Ectodermal cell (in vitro differentiated cells): ENCODE measurements around the gene API5.

Experiments
- H3K27ac ChIP-seq: 2 replicates; pipeline ENCODE4 v1.7.0; 2013; ENCODE audit warnings: mild to moderate bottlenecking, low read depth, low read length; ENCODE audit not compliant: insufficient read depth, poor library complexity, severe bottlenecking
- H3K27me3 ChIP-seq: 2 replicates; pipeline ENCODE4 v1.7.0; 2013; ENCODE audit warnings: mild to moderate bottlenecking, low read length; ENCODE audit not compliant: insufficient read depth, control insufficient read depth, poor library complexity, severe bottlenecking
- H3K36me3 ChIP-seq: one replicate; pipeline ENCODE4 v1.7.0; 2013; ENCODE audit warnings: low read length; ENCODE audit not compliant: control insufficient read depth, insufficient read depth
- H3K4me1 ChIP-seq: one replicate; pipeline ENCODE4 v1.7.0; 2013; ENCODE audit warnings: low read length; ENCODE audit not compliant: control insufficient read depth, insufficient read depth
- H3K4me3 ChIP-seq: 2 replicates; pipeline ENCODE4 v1.7.0; 2013; ENCODE audit warnings: low read depth, low read length, control low read depth; ENCODE audit not compliant: insufficient read depth
- H3K9me3 ChIP-seq: 2 replicates; pipeline ENCODE4 v1.7.0; 2013; ENCODE audit warnings: mild to moderate bottlenecking, low read length, moderate library complexity; ENCODE audit not compliant: control insufficient read depth
- WGBS, 2 experiments: methylation state at CpG; one replicate each; pipeline ENCODE4 v1.1.7; 2013; ENCODE audit warnings: missing lambda C conversion rate in 2 of 2; 5-methylcytosine and 5-hydroxymethylcytosine counted together

Gene API5

DNA sequence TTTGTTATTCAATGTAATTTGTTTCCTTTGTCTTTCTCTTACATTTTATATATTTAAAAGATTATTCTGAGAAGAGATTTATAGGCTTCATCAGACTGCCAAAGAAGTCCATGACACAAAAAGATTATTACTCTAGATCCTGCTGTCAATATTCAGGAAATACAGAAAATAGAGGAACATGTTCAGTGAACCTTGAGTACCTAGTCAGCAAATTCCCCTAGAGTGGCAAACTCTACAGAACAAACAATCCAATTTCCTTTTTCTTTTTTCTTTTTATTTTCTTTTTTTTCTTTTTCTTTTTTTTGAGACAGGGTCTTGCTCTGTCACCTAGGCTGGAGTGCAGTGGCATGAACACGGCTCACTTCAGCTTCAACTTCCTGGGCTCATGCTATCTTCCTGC is 70.8 kb downstream of the API5 start:
- no peaks in the 10 kb centered on the region for H3K36me3 ChIP-seq
- whole genome bisulfite sequencing, 2 experiments, result 90 to 94% methylated on average over 1 of the region's 1 CpG
- no peak overlapping the region for H3K27ac ChIP-seq

GRCh38 chr11:43384393-43384792 is 72.6 kb downstream of the API5 start:
- H3K27me3 ChIP-seq, result no peaks in the 10 kb centered on the region
- no peak overlapping the region for H3K27ac ChIP-seq
- H3K4me1 ChIP-seq, result no peaks in the 10 kb centered on the region
- H3K4me3 ChIP-seq, result no peak overlapping the region
- 92 to 97% methylated on average over 5 of the region's 5 CpGs for WGBS, 2 experiments
- H3K9me3 ChIP-seq, result no peaks in the 10 kb centered on the region
- H3K36me3 ChIP-seq, result no peaks in the 10 kb centered on the region

More for the DNA sequence above, 70.8 kb downstream of the API5 start:
- Histone ChIP-seq H3K4me3 (no peak overlapping the region), H3K4me1 (no peaks in the 10 kb centered on the region), H3K27me3 (no peaks in the 10 kb centered on the region), H3K9me3 (no peaks in the 10 kb centered on the region)

DNA sequence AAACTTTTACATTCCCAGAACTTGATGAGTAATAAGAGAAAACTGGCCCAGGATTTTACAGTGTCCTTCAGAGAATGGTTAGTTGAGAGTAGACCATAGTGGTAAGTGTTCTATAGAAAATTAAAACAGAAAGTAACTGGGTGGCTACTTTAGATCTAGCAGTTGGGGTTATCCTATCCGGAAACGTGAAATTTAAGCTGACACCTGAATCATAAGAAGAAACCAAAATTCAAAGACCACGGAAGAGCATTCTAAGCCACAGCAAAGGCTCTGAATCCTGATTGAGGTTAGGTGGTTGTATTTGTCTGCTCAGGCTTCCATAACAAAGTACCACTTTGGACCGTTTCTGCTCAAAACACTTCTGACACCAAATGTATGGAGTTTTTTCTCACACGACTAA is 80.9 kb downstream of the API5 start:
- Histone ChIP-seq H3K4me3 (no peak overlapping the region), H3K27ac (no peak overlapping the region), H3K27me3 (no peaks in the 10 kb centered on the region), H3K36me3 (peaks cover 27% of the 10 kb centered on the region), H3K4me1 (no peaks in the 10 kb centered on the region), H3K9me3 (no peaks in the 10 kb centered on the region)
- 95 to 98% methylated on average over 5 of the region's 5 CpGs for WGBS, 2 experiments

- no peaks in the 10 kb centered on the region for H3K27me3 ChIP-seq
- H3K4me1 ChIP-seq, result no peaks in the 10 kb centered on the region
- peaks cover 35% of the 10 kb centered on the region for H3K36me3 ChIP-seq
- H3K9me3 ChIP-seq, result no peaks in the 10 kb centered on the region
- WGBS, 2 experiments, result 95 to 96% methylated on average over 2 of the region's 2 CpGs
- no peak overlapping the region for H3K4me3 ChIP-seq
- H3K27ac ChIP-seq, result no peak overlapping the region
Observed at GRCh38 chr11:43393765-43394355, 82.1 kb downstream of the API5 start.
